GM12865 (cell line): ENCODE results near the gene CST8.

Experiments used
- DNase-seq: peaks from one replicate; pipeline ENCODE4 v3.0.0; 2010; ENCODE audit warnings: low read depth
- H3K4me3 ChIP-seq: 2 replicates; pipeline ENCODE4 v1.5.1; 2011; ENCODE audit warnings: mild to moderate bottlenecking, low read depth, low read length, control low read depth
- TF ChIP-seq, protein P1 (sequence below): IDR thresholded peaks from 2 replicates; pipeline ENCODE4 v1.5.1; 2011; ENCODE audit warnings: low read length, control low read depth, low read depth, inconsistent platforms; ENCODE audit not compliant: insufficient read depth; ENCODE audit errors: missing control alignments

The CST8 gene

DNA sequence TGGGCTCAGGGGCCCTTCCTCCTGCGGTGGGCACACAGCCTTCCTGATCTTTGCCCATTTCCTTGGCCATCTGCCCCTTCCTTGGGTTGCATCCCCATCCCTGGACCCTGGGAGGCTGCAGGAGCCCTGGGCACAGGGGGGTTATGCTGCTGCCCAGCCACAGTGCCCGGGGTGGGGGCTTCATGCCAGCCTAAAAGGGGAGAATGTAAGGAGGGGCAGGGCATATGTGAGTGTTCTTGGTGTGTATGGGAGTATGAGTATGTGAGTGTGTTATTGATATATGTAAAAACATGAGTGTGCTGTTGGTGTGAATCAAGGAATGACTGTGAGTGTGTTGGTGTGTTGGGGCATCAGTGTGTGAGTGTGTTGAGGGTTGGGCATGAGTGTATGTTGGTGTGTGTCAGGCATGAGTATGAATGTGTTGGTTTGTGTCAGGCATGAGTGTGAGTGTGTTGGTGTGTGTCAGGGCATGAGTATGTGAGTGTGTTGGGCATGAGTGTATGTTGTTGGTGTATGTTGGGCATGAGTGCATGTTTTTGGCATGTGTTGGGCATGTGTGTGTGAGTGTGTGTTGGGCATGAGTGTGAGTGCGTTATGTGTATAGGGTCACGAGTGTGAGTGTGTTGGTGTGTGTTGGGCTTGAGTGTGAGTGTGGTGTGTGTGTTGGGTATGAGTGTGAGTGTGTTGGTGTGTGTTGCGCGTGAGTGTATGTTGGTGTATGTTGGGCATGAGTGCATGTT lies 14.7 kb upstream of the CST8 start:
- TF ChIP-seq, protein P1, sequence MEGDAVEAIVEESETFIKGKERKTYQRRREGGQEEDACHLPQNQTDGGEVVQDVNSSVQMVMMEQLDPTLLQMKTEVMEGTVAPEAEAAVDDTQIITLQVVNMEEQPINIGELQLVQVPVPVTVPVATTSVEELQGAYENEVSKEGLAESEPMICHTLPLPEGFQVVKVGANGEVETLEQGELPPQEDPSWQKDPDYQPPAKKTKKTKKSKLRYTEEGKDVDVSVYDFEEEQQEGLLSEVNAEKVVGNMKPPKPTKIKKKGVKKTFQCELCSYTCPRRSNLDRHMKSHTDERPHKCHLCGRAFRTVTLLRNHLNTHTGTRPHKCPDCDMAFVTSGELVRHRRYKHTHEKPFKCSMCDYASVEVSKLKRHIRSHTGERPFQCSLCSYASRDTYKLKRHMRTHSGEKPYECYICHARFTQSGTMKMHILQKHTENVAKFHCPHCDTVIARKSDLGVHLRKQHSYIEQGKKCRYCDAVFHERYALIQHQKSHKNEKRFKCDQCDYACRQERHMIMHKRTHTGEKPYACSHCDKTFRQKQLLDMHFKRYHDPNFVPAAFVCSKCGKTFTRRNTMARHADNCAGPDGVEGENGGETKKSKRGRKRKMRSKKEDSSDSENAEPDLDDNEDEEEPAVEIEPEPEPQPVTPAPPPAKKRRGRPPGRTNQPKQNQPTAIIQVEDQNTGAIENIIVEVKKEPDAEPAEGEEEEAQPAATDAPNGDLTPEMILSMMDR = no peak
- no peak overlapping the region for H3K4me3 ChIP-seq
- DNase-seq = no peak

DNA sequence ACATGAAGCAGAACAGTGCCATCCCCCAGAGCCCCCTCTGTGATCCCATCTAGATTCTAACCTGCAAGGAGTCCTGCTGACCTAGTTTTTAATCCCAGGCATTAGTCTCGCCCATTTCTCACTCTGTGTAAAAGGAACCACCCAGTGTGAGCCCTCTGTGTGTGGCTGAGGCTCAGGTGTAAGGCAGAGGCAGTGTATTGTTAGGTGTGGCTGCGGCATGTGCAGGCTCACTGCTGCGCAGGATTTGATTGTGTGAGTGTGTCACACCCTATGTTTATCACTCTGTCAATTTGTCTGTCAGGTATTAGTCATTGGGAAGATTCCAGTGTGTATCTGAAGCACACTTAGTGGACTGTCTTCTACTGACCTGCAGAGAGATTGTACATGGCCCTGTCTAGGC lies 13.7 kb upstream of the CST8 start:
- no peak for DNase-seq
- H3K4me3 ChIP-seq = no peak overlapping the region
- TF ChIP-seq, protein P1 = no peak

DNA sequence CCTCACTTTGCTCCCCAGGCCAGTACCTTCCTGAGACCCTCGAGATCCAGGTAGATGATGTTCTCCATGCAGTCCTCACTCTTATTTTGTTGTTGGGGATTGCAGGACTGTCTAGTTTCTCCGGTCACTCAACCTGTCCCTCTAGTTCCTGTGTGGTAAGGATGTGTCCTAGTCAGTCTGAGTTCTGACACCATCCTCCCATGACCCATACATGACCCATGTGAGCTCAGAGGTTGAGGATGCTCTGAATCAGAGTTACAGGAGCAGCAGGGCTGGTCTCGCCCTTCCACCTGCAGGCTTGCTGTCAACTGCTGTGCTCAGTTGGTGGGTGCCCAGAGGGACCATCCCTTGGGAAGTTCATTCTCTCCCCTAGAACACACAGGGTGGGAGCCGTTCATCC lies 11.9 kb upstream of the CST8 start:
- TF ChIP-seq, protein P1 = no peak
- no peak for DNase-seq
- no peak overlapping the region for H3K4me3 ChIP-seq

DNA sequence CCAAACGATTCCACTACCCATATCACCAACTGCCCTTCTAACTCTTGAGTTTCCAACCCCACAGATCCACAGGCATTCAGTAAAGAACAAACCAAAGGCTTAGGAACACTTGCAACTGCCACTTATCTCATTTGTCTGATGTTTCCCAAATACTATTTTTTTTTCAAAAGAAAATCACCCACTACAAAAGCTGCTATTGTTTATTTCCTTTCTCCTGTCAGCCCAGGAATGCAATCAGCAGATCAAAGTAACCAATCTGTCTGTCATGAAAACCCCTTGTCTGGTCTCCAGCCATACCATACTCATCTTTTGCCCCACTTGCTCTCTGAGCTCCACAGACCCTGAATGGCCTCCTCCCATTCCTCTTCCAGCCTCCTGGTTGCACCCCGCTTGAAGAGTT lies 8.8 kb upstream of the CST8 start:
- no peak overlapping the region for H3K4me3 ChIP-seq
- TF ChIP-seq, protein P1 = no peak
- DNase-seq = no peak

DNA sequence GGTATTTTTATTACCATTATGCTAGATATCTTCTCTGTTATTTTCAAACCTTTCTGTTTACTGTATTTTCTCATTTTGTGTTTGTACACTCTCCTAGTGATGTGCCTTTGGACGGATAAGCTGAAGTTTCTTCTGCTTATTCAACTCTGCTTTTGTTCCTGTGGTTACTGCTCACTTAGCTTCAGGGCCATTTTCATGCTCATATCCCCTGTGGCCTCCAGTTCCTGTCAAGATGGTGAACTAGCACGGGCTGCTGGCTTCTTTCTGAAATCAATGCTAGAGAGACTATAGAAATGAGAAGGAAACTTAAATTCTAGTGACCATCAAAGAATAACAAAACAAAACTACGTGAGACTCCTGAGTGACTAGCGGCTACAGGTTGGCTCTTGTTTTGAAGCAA lies 6.8 kb upstream of the CST8 start:
- DNase-seq = peak; percentile 44
- TF ChIP-seq, protein P1 = no peak
- no peak overlapping the region for H3K4me3 ChIP-seq

DNA sequence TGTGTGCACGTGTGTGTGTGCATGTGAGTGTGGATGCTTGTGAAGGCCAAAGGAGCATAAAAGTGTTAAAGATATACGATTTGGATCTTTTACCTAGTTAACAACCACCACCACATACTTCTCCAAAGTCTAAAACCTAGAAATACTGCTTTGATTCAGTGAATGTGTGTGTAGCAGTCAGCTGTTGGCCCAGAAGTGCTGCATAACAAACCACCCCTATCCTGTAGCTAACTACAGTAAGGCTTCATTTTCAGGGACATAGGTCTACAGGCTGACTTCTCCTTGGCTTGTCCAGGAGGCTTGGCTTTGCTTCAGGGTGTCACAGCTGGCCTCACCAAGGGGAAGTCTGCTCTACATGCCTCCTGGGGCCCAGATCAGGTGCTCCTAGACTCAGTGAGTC lies 2.4 kb upstream of the CST8 start:
- DNase-seq = no peak
- H3K4me3 ChIP-seq = no peak overlapping the region
- TF ChIP-seq, protein P1 = no peak

DNA sequence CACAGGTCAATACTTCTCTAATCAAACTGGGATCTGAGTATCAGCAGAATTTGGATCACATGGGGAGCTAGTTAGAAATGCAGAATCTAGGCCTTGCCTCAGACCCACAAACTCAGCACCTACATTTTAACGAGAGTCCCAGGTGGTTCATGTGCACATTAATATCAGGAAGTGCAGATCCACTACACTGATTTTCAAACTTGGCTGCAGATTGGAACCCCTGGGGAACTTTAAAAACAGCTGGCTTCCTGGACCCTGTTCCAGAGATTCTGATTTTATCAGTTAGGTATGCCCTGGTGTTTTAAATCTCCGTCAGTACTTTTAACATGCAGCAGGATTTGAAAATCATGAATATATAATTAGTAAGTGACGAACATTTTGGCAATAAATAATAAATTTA lies 1.9 kb upstream of the CST8 start:
- TF ChIP-seq, protein P1 = no peak
- no peak overlapping the region for H3K4me3 ChIP-seq

More for the DNA sequence above, 1.9 kb upstream of the CST8 start:
- no peak for DNase-seq
